Activated naive CD8-positive, alpha-beta T cell treated with anti-CD3 and anti-CD28 coated beads, Interleukin-2, amount 50 U/mL, for 16 hours (primary cell): ENCODE results near the gene ELMO1.

Experiments
- DNase-seq: peaks from one replicate; pipeline ENCODE4 v3.0.0-alpha.2; 2020; ENCODE audit warnings: low read depth, low spot score

Gene ELMO1

GRCh38 chr7:37410305-37411229, 38.1 kb downstream of the ELMO1 start:
- DNase-seq, result no peak

- DNase-seq, result no peak
Measured at GRCh38 chr7:37409461-37409860, 39.2 kb downstream of the ELMO1 start.

- no peak for DNase-seq
Measured at GRCh38 chr7:37408291-37409228, 40.1 kb downstream of the ELMO1 start.

- DNase-seq, result no peak
Measured at GRCh38 chr7:37405603-37406122, 43.0 kb downstream of the ELMO1 start.

GRCh38 chr7:37405128-37405527, 43.5 kb downstream of the ELMO1 start:
- DNase-seq, result no peak

- DNase-seq, result no peak
Measured at GRCh38 chr7:37399876-37400421, 48.7 kb downstream of the ELMO1 start.

- DNase-seq, result no peak
Measured at GRCh38 chr7:37398403-37398802, 50.3 kb downstream of the ELMO1 start.

- DNase-seq, result no peak
Measured at GRCh38 chr7:37395618-37396259, 52.9 kb downstream of the ELMO1 start.

- no peak for DNase-seq
Measured at GRCh38 chr7:37394158-37394557, 54.5 kb downstream of the ELMO1 start.

GRCh38 chr7:37393476-37393875, 55.2 kb downstream of the ELMO1 start:
- no peak for DNase-seq

- DNase-seq, result no peak
Measured at GRCh38 chr7:37392673-37393017, 56.0 kb downstream of the ELMO1 start.

GRCh38 chr7:37391791-37392672, 56.6 kb downstream of the ELMO1 start:
- no peak for DNase-seq

- no peak for DNase-seq
Measured at GRCh38 chr7:37390114-37390513, 58.5 kb downstream of the ELMO1 start.

- DNase-seq, result no peak
Measured at GRCh38 chr7:37388811-37389210, 59.9 kb downstream of the ELMO1 start.

GRCh38 chr7:37385787-37386186, 62.9 kb downstream of the ELMO1 start:
- DNase-seq, result no peak

GRCh38 chr7:37382546-37383088, 66.0 kb downstream of the ELMO1 start:
- no peak for DNase-seq

GRCh38 chr7:37380831-37381230, 67.8 kb downstream of the ELMO1 start:
- DNase-seq, result no peak

GRCh38 chr7:37379546-37380277, 69.0 kb downstream of the ELMO1 start:
- no peak for DNase-seq

GRCh38 chr7:37377231-37377630, 71.4 kb downstream of the ELMO1 start:
- no peak for DNase-seq
